HG03060 (cell line): ENCODE results near the gene CBFA2T3.

ENCODE experiments used
- ATAC-seq: cut with Tn5 transposase; IDR thresholded peaks from one replicate; pipeline ENCODE4 v1.9.1; 2021; ENCODE audit warnings: low read depth, moderate number of reproducible peaks; ENCODE audit not compliant: unreplicated experiment

The CBFA2T3 gene

GRCh38 chr16:88965826-88966480, 11.1 kb downstream of the CBFA2T3 start:
- no peak for ATAC-seq

- ATAC-seq = no peak
Observed at GRCh38 chr16:88965411-88965810, 11.6 kb downstream of the CBFA2T3 start.

GRCh38 chr16:88964636-88965035, 12.4 kb downstream of the CBFA2T3 start:
- no peak for ATAC-seq

- no peak for ATAC-seq
Observed at GRCh38 chr16:88963583-88963982, 13.4 kb downstream of the CBFA2T3 start.

- ATAC-seq = no peak
Observed at GRCh38 chr16:88962478-88963152, 14.4 kb downstream of the CBFA2T3 start.

GRCh38 chr16:88961011-88961410, 16.0 kb downstream of the CBFA2T3 start:
- no peak for ATAC-seq

- no peak for ATAC-seq
Observed at GRCh38 chr16:88960516-88960915, 16.5 kb downstream of the CBFA2T3 start.

- no peak for ATAC-seq
Observed at GRCh38 chr16:88959022-88959421, 18.0 kb downstream of the CBFA2T3 start.

- ATAC-seq = no peak
Observed at GRCh38 chr16:88957887-88958577, 19.0 kb downstream of the CBFA2T3 start.

- no peak for ATAC-seq
Observed at GRCh38 chr16:88957433-88957767, 19.6 kb downstream of the CBFA2T3 start.

GRCh38 chr16:88956546-88957432, 20.2 kb downstream of the CBFA2T3 start:
- no peak for ATAC-seq

- no peak for ATAC-seq
Observed at GRCh38 chr16:88955906-88956305, 21.1 kb downstream of the CBFA2T3 start.

- no peak for ATAC-seq
Observed at GRCh38 chr16:88953003-88953690, 23.9 kb downstream of the CBFA2T3 start.

GRCh38 chr16:88951989-88952388, 25.0 kb downstream of the CBFA2T3 start:
- no peak for ATAC-seq

GRCh38 chr16:88951501-88951900, 25.5 kb downstream of the CBFA2T3 start:
- no peak for ATAC-seq

- no peak for ATAC-seq
Observed at GRCh38 chr16:88948781-88949490, 28.1 kb downstream of the CBFA2T3 start.

- ATAC-seq = no peak
Observed at GRCh38 chr16:88945473-88945872, 31.5 kb downstream of the CBFA2T3 start.

- no peak for ATAC-seq
Observed at GRCh38 chr16:88943741-88944140, 33.3 kb downstream of the CBFA2T3 start.

- no peak for ATAC-seq
Observed at GRCh38 chr16:88943131-88943664, 33.8 kb downstream of the CBFA2T3 start.
